Sigmoid colon (tissue), 4 donors: Measurements from ENCODE around the gene GAGE10.
"Not testable (repeated sequence)": the region's sequence is repeated elsewhere in the genome, so short reads cannot be mapped to it uniquely, and the experiment has no call there.

Experiments used
- CTCF ChIP-seq, 4 experiments: fragments of 450-650 bp in 3 of 4; fragments of 200-600 bp in 1 of 4; IDR thresholded peaks; one replicate each; pipeline ENCODE4 v1.5.1; 2016 to 2019; ENCODE audit warnings: antibody characterized with exemption in 4 of 4, mild to moderate bottlenecking in 3 of 4, moderate library complexity in 2 of 4
- EP300 ChIP-seq, 4 donors: sonication (generic); formaldehyde crosslinking; IDR thresholded peaks; one replicate each; pipeline ENCODE4 v1.6.1; 2017; ENCODE audit warnings: antibody characterized with exemption in 4 of 4
- POLR2A ChIP-seq, 2 donors: fragments of 450-650 bp; IDR thresholded peaks; one replicate each; pipeline ENCODE4 v1.6.1; 2016; ENCODE audit warnings: antibody characterized with exemption in 2 of 2, mild to moderate bottlenecking in 2 of 2, moderate library complexity in 2 of 2
- POLR2AphosphoS5 ChIP-seq, 4 donors: sonication (generic); formaldehyde crosslinking; IDR thresholded peaks; one replicate each; pipeline ENCODE4 v1.6.1; 2017; ENCODE audit warnings: antibody characterized with exemption in 4 of 4

DNA sequence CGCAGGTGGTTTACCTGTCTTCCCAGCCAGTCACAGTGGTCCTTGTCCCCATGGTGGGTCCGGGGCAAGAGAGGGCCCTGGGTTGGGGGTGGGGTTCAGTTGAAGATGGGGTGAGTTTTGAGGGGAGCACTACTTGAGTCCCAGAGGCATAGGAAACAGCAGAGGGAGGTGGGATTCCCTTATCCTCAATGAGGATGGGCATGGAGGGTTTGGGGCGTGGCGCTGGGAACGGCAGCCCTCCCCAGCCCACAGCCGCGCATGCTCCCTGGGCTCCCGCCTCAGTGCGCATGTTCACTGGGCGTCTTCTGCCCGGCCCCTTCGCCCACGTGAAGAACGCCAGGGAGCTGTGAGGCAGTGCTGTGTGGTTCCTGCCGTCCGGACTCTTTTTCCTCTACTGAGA, 18.3 kb downstream of the GAGE10 start, which contains the start of gene GAGE12J:
- not testable (repeated sequence) for TF ChIP-seq CTCF, POLR2A, POLR2AphosphoS5, EP300 (IDR thresholded peaks at IDR 0.05)
